Neutrophil (primary cell): ENCODE data around the gene ADAMTS16.

Source experiments
- H3K27ac ChIP-seq: fragments of 200-600 bp; sonication (generic); 2 replicates; pipeline ENCODE4 v1.5.1; 2016; ENCODE audit warnings: mild to moderate bottlenecking, moderate library complexity
- H3K27me3 ChIP-seq: fragments of 200-600 bp; sonication (generic); 2 replicates; pipeline ENCODE4 v1.6.0; 2016; ENCODE audit warnings: mild to moderate bottlenecking
- H3K36me3 ChIP-seq: fragments of 200-600 bp; sonication (generic); 2 replicates; pipeline ENCODE4 v1.5.1; 2017
- H3K4me1 ChIP-seq, 2 experiments: fragments of 200-600 bp in 1 of 2; sonication (generic) in 1 of 2; 1 replicate in 1 of 2; 2 replicates in 1 of 2; pipeline versions ENCODE4 v1.5.1 to v1.6.1; 2013 to 2016; ENCODE audit warnings: low read depth in 1 of 2, low read length in 1 of 2, mild to moderate bottlenecking in 1 of 2, moderate library complexity in 1 of 2; ENCODE audit not compliant: control insufficient read depth in 1 of 2, insufficient read depth in 1 of 2
- H3K4me3 ChIP-seq, 2 experiments: fragments of 200-600 bp in 1 of 2; sonication (generic) in 1 of 2; 1 replicate in 1 of 2; 2 replicates in 1 of 2; pipeline ENCODE4 v1.5.1; 2013 to 2016; ENCODE audit warnings: low read depth in 1 of 2, low read length in 1 of 2, mild to moderate bottlenecking in 1 of 2, moderate library complexity in 1 of 2
- H3K9me3 ChIP-seq: fragments of 200-600 bp; sonication (generic); 2 replicates; pipeline ENCODE4 v1.5.1; 2016
- CTCF ChIP-seq: fragments of 200-600 bp; sonication (generic); IDR thresholded peaks from 2 replicates; pipeline ENCODE4 v1.5.1; 2016; ENCODE audit warnings: antibody characterized with exemption

The ADAMTS16 gene

GRCh38 chr5:5287419-5287818 lies 147.3 kb downstream of the ADAMTS16 start:
- Histone ChIP-seq H3K27me3 (no peaks in the 10 kb centered on the region), H3K4me1 (no peaks in the 10 kb centered on the region), H3K9me3 (no peaks in the 10 kb centered on the region), H3K27ac (no peak overlapping the region), H3K4me3 (no peak overlapping the region), H3K36me3 (no peaks in the 10 kb centered on the region)
- no peak for TF ChIP-seq CTCF

DNA sequence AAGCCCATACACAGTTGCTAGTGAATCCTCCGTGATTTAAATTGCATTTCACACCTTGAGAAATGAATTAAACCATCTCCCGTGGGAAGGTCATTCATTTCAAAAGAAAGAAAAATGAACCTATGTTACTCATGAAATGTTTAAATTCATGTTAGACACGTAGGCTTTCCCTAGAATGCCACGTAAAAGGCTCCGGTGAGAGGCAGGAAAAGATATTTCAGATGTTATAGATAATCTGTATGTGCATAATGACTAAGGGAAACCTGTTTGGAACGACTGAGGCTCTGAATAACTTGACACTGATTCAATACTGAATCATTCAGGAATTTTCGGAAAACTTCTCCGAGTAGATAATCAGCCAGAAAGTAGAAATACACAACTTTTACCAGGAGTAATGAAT lies 148.1 kb downstream of the ADAMTS16 start:
- Histone ChIP-seq H3K27ac (no peak overlapping the region), H3K4me1 (no peaks in the 10 kb centered on the region), H3K9me3 (no peaks in the 10 kb centered on the region), H3K4me3 (no peak overlapping the region), H3K36me3 (no peaks in the 10 kb centered on the region), H3K27me3 (no peaks in the 10 kb centered on the region)
- TF ChIP-seq CTCF = no peak

DNA sequence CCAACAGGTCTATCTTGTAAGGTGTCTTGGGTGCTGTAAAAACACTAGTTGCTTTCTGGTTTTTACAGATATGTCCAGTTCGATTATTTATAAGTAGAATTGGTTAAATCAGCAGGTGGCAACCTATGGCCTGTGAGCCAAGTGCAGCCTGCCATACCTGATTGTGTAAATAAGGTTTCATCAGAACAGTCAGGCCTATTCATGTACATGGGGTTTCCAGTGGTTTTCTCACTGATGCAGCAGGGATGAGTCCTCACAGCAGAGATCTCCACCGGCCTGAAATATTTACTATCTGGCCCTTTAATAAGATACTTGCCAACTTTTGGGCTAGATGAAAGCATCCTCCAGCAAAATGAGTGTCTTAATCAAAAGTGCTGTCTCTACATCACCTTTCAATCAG lies 149.4 kb downstream of the ADAMTS16 start:
- no peak for TF ChIP-seq CTCF

GRCh38 chr5:5290674-5291334 lies 150.7 kb downstream of the ADAMTS16 start:
- H3K4me1 ChIP-seq = no peaks in the 10 kb centered on the region
- no peak overlapping the region for H3K27ac ChIP-seq
- no peaks in the 10 kb centered on the region for H3K9me3 ChIP-seq
- no peak for TF ChIP-seq CTCF
- H3K27me3 ChIP-seq = no peaks in the 10 kb centered on the region
- H3K4me3 ChIP-seq = no peak overlapping the region
- no peaks in the 10 kb centered on the region for H3K36me3 ChIP-seq

More for the DNA sequence above, 149.4 kb downstream of the ADAMTS16 start:
- H3K4me3 ChIP-seq = no peak overlapping the region
- no peaks in the 10 kb centered on the region for H3K27me3 ChIP-seq
- H3K9me3 ChIP-seq = no peaks in the 10 kb centered on the region
- no peaks in the 10 kb centered on the region for H3K4me1 ChIP-seq
- no peak overlapping the region for H3K27ac ChIP-seq
- no peaks in the 10 kb centered on the region for H3K36me3 ChIP-seq

GRCh38 chr5:5291357-5291756 lies 151.2 kb downstream of the ADAMTS16 start:
- Histone ChIP-seq H3K27me3 (no peaks in the 10 kb centered on the region), H3K27ac (no peak overlapping the region), H3K36me3 (no peaks in the 10 kb centered on the region), H3K4me3 (no peak overlapping the region), H3K4me1 (no peaks in the 10 kb centered on the region), H3K9me3 (no peaks in the 10 kb centered on the region)
- TF ChIP-seq CTCF = no peak
